ENCODE measurements around the gene PALLD. TPM values are rescaled to one million over a fixed set of nuclear protein-coding genes. Genes with fewer than 3 reads are reported as not detected.
"Not testable (repeated sequence)": the region's sequence is repeated elsewhere in the genome, so short reads cannot be mapped to it uniquely, and the experiment has no call there.

The PALLD gene
- total RNA-seq, 2 donors from 2014 or later = 705 to 752 TPM

DNA sequence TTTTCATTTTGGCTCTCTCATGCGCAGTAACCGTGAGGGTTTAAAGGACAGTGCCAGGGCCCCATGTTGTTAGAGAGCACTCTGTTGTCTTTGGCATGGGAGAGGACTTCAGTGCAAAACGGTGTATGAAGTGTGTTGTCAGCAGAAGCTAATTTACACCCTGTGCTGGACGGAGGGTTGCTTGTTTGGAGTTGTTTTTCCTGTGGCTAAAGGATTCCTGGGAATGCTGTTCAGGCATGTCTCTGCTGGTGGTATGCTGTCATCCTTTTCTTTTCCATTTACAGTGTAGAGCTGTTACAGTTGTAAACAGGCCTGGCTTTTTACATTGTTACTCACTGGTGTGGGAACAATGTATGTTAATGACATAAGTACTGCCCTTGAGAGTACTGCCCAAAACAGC is 306.9 kb downstream of the PALLD start:
- DNase-seq (ENCODE audit: low spot score) = no peak
- H3K9me3 ChIP-seq = no peaks in the 10 kb centered on the region
- peak; percentile 51 for ATAC-seq (ENCODE audit: insufficient number of reproducible peaks, low FRiP score, low read depth)
- TF ChIP-seq, protein P1, sequence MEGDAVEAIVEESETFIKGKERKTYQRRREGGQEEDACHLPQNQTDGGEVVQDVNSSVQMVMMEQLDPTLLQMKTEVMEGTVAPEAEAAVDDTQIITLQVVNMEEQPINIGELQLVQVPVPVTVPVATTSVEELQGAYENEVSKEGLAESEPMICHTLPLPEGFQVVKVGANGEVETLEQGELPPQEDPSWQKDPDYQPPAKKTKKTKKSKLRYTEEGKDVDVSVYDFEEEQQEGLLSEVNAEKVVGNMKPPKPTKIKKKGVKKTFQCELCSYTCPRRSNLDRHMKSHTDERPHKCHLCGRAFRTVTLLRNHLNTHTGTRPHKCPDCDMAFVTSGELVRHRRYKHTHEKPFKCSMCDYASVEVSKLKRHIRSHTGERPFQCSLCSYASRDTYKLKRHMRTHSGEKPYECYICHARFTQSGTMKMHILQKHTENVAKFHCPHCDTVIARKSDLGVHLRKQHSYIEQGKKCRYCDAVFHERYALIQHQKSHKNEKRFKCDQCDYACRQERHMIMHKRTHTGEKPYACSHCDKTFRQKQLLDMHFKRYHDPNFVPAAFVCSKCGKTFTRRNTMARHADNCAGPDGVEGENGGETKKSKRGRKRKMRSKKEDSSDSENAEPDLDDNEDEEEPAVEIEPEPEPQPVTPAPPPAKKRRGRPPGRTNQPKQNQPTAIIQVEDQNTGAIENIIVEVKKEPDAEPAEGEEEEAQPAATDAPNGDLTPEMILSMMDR (IDR thresholded peaks at IDR 0.05) = no peak
- peak overlapping the region; percentile 48 for H3K4me3 ChIP-seq
- H3K27ac ChIP-seq = peak overlapping the region; percentile 4 to 11
- H3K4me1 ChIP-seq (ENCODE audit: control insufficient read depth in 1 of 2, low read depth in 2 of 2) = peaks cover 3 to 13% of the 10 kb centered on the region in 2 donors
- no peaks in the 10 kb centered on the region for H3K27me3 ChIP-seq (replicated peaks; ENCODE audit: insufficient read depth)
- no peaks in the 10 kb centered on the region for H3K36me3 ChIP-seq

- Histone ChIP-seq H3K4me1 (ENCODE audit: control insufficient read depth in 1 of 2, low read depth in 2 of 2) (peaks cover 3 to 13% of the 10 kb centered on the region in 2 donors), H3K27me3 (replicated peaks; ENCODE audit: insufficient read depth) (no peaks in the 10 kb centered on the region), H3K9me3 (no peaks in the 10 kb centered on the region), H3K4me3 (no peak overlapping the region), H3K36me3 (no peaks in the 10 kb centered on the region), H3K27ac (peak overlapping the region in 1 of 2 donors; percentile 11)
- DNase-seq (ENCODE audit: low spot score) = no peak
- TF ChIP-seq, protein P1 (IDR thresholded peaks at IDR 0.05) = no peak
- no peak for ATAC-seq (ENCODE audit: insufficient number of reproducible peaks, low FRiP score, low read depth)
Measured at GRCh38 chr4:168804146-168804545, 307.3 kb downstream of the PALLD start.

DNA sequence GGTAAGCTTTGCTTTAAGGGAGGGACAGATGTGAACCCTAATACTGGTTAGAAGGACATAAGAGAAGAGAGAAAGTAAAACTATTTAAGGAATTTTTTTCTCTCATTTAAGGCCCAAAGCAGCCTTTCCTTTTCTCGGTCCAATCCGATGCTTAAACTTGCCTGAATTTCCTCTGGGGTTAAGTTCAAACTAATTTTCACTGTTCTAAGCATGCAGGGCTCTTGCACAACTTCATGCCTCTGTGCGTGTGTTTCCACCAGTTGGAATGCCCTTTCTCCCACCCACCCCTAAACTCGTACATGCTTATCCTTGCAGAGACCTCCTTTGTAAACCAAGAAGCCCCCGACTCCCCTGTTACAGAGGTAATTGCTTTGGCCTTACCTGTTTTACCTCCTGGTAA is 308.5 kb downstream of the PALLD start:
- Histone ChIP-seq H3K27ac (no peak overlapping the region), H3K9me3 (no peaks in the 10 kb centered on the region), H3K4me1 (ENCODE audit: control insufficient read depth in 1 of 2, low read depth in 2 of 2) (peaks cover 3 to 13% of the 10 kb centered on the region in 2 donors), H3K27me3 (replicated peaks; ENCODE audit: insufficient read depth) (no peaks in the 10 kb centered on the region), H3K4me3 (no peak overlapping the region), H3K36me3 (no peaks in the 10 kb centered on the region)
- TF ChIP-seq, protein P1 (IDR thresholded peaks at IDR 0.05) = no peak
- no peak for ATAC-seq (ENCODE audit: insufficient number of reproducible peaks, low FRiP score, low read depth)
- no peak for DNase-seq (ENCODE audit: low spot score)

GRCh38 chr4:168806247-168806646 is 309.4 kb downstream of the PALLD start:
- not testable (repeated sequence) for H3K9me3 ChIP-seq; H3K36me3 ChIP-seq; ATAC-seq (ENCODE audit: insufficient number of reproducible peaks, low FRiP score, low read depth); H3K27me3 ChIP-seq (replicated peaks; ENCODE audit: insufficient read depth); DNase-seq (ENCODE audit: low spot score); H3K27ac ChIP-seq; H3K4me3 ChIP-seq
- peaks cover 4 to 16% of the 10 kb centered on the region in 2 donors for H3K4me1 ChIP-seq (ENCODE audit: control insufficient read depth in 1 of 2, low read depth in 2 of 2)

DNA sequence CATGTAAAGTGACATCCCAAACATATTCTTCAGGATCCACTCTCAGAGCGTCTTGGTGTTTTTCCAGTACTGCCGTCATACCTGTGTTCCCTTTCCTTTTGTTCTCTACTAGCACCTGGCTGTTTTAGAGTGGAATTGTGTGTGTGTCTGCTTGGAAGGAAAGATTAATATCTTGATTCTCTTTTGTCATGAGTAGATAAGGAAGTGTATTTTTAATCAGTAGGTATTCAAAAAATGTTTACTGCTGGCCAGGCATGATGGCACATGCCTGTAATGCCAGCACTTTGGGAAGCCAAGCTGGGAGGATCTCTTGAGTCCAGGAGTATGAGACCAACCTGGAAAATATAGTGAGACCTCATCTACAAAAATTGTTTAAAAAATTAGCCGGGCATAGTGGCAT is 314.4 kb downstream of the PALLD start:
- no peak for ATAC-seq (ENCODE audit: insufficient number of reproducible peaks, low FRiP score, low read depth)
- Histone ChIP-seq H3K4me1 (ENCODE audit: control insufficient read depth in 1 of 2, low read depth in 2 of 2) (peaks cover 22 to 52% of the 10 kb centered on the region in 2 donors), H3K36me3 (no peaks in the 10 kb centered on the region), H3K27me3 (replicated peaks; ENCODE audit: insufficient read depth) (no peaks in the 10 kb centered on the region), H3K27ac (peak overlapping the region; percentile 33 to 66), H3K4me3 (no peak overlapping the region), H3K9me3 (no peaks in the 10 kb centered on the region)
- DNase-seq (ENCODE audit: low spot score) = no peak
- TF ChIP-seq, protein P1 (IDR thresholded peaks at IDR 0.05) = no peak
